HCT116 (cell line): Measurements from ENCODE around the gene DLG5.

Experiments
- CTCF ChIP-seq, 3 experiments: fragments of 200-600 bp in 1 of 3; sonication (generic) in 1 of 3; IDR thresholded peaks in 2 of 3; conservative IDR thresholded peaks in 1 of 3; 2 replicates each; pipeline ENCODE4 v1.5.1; 2012 to 2017; ENCODE audit warnings: low read depth in 2 of 3, low read length in 2 of 3, antibody characterized with exemption in 1 of 3, borderline replicate concordance in 1 of 3, control low read depth in 1 of 3, mild to moderate bottlenecking in 1 of 3, mixed read lengths in 1 of 3, mixed run types in 1 of 3, moderate library complexity in 1 of 3; ENCODE audit not compliant: insufficient read depth in 1 of 3
- POLR2A ChIP-seq: IDR thresholded peaks from 2 replicates; pipeline ENCODE4 v1.7.0; 2011; ENCODE audit warnings: borderline replicate concordance; ENCODE audit not compliant: insufficient read depth, insufficient read length; ENCODE audit errors: extremely low read depth
- SIN3A ChIP-seq: IDR thresholded peaks from 2 replicates; pipeline ENCODE4 v1.6.1; 2012; ENCODE audit warnings: low read depth
- YY1 ChIP-seq: IDR thresholded peaks from 2 replicates; pipeline ENCODE4 v1.6.1; 2011; ENCODE audit warnings: low read length, low read depth, moderate library complexity, mild to moderate bottlenecking; ENCODE audit not compliant: insufficient replicate concordance; ENCODE audit errors: extremely low read depth

- TF ChIP-seq CTCF (IDR thresholded peaks at IDR 0.05 in 2 of 3, conservative IDR thresholded peaks at IDR 0.05 in 1 of 3; ENCODE audit: borderline replicate concordance in 1 of 3, insufficient read depth in 1 of 3, low read depth in 2 of 3, low read length in 2 of 3): no peak
- TF ChIP-seq SIN3A: no peak
- no peak for TF ChIP-seq YY1
- TF ChIP-seq POLR2A: no peak
Measured at GRCh38 chr10:77909749-77910375, 16.7 kb downstream of the DLG5 start.
